Psoas muscle (tissue), 8 donors: ENCODE measurements around the gene RBMS2. TPM values are rescaled to one million over a fixed set of nuclear protein-coding genes. Genes with fewer than 3 reads are reported as not detected.

Experiments used
- ATAC-seq, 4 donors: fragments of 200-7000 bp; cut with Tn5 transposase; one replicate each; pipeline ENCODE4 v1.9.1; 2020; ENCODE audit warnings: moderate library complexity in 3 of 4, mild to moderate bottlenecking in 2 of 4
- DNase-seq, 2 donors: peaks; one replicate each; pipeline ENCODE4 v3.0.0-alpha.2; 2020
- H3K27ac ChIP-seq: fragments of 200-600 bp; one replicate; pipeline ENCODE4 v1.8.0; 2022
- H3K27me3 ChIP-seq, 3 donors: fragments of 200-600 bp in 1 of 3; one replicate each; pipeline versions ENCODE4 v1.6.1 to v1.8.0; 2013 to 2022; ENCODE audit warnings: low read length in 2 of 3, mild to moderate bottlenecking in 2 of 3, moderate library complexity in 1 of 3; ENCODE audit not compliant: insufficient read depth in 3 of 3
- H3K36me3 ChIP-seq, 2 donors: fragments of 200-600 bp in 1 of 2; one replicate each; pipeline versions ENCODE4 v1.6.1 to v1.8.0; 2013 to 2022; ENCODE audit warnings: low read depth in 1 of 2, mild to moderate bottlenecking in 1 of 2, moderate library complexity in 1 of 2; ENCODE audit not compliant: insufficient read depth in 1 of 2
- H3K4me1 ChIP-seq: fragments of 200-600 bp; one replicate; pipeline ENCODE4 v1.8.0; 2022
- H3K4me3 ChIP-seq: fragments of 200-600 bp; one replicate; pipeline ENCODE4 v1.8.0; 2022; ENCODE audit warnings: mild to moderate bottlenecking
- H3K9me3 ChIP-seq: fragments of 200-600 bp; one replicate; pipeline ENCODE4 v1.8.0; 2022
- CTCF ChIP-seq: fragments of 200-600 bp; IDR thresholded peaks from one replicate; pipeline ENCODE4 v1.8.0; 2022; ENCODE audit warnings: antibody characterized with exemption
- WGBS, 3 donors: extraction: QIAGEN DNeasy Blood & Tissue Kit; methylation state at CpG; one replicate each; pipeline versions ENCODE4 v1.1.6 to v1.1.7; 2013; 5-methylcytosine and 5-hydroxymethylcytosine counted together
- intact Hi-C, 2 donors: fragments of 100-400 bp; cut with DNase I; formaldehyde crosslinking; loops; one replicate each; pipeline versions ENCODE4 v1.11.0 to v1.14.2; 2022
- polyA plus RNA-seq, 3 donors: library from polyadenylated mRNA; stranded (reverse); fragments of 200-250 nt; gene quantifications; one replicate each; pipeline ENCODE4 v1.2.3, GENCODE V29; 2013
- total RNA-seq, 4 donors: library from RNA; stranded (reverse); fragmentation: NEBNext Ultra II Directional in 2 of 4; extraction: Animal tissue kit (Norgen Biotek cat#: 25700) in 2 of 4; gene quantifications; one replicate each; pipeline versions ENCODE4 v1.2.1 to v1.2.4, GENCODE V29; 2021 to 2023
- donor health status: healthy with polysubstance abuse.
- donor health status: DM: no; HTN: no; CAD: no; lungs with moderate emphysema.
- donor health status: Bipolar disorder and iron deficiency.
- donor health status: healthy.
- donor health status: DM: yes; HTN: yes; CAD: no.
- donor health status: DM: no; HTN: no; CAD: no.
- donor health status: DM: no; HTN: no; CAD: no.
- donor health status: DM: yes; HTN: yes; CAD: no.

Gene RBMS2
- total and polyA plus RNA-seq, 7 donors = 3.0 to 20.5 (median 11.8) TPM

GRCh38 chr12:56635806-56636674 lies 114.4 kb downstream of the RBMS2 start:
- TF ChIP-seq CTCF = no peak
- peak; percentile 76 to 87 (median 84) for ATAC-seq
- 1 to 3% (median 1%) methylated on average over 19 to 20 of the region's 20 CpGs for WGBS, 3 donors
- Histone ChIP-seq H3K4me3 (peak overlapping the region; percentile 77), H3K9me3 (no peaks in the 10 kb centered on the region), H3K36me3 (peaks cover 11 to 39% of the 10 kb centered on the region in 2 donors), H3K4me1 (peaks cover 48% of the 10 kb centered on the region), H3K27ac (peak overlapping the region; percentile 90), H3K27me3 (no peaks in the 10 kb centered on the region)
- peak; percentile 89 to 92 for DNase-seq
- intact Hi-C loops = loop anchor here (2.0 to 5.0 kb wide), 2 partner anchors 86 to 119 kb away; no protein-coding TSS in a partner anchor

GRCh38 chr12:56636675-56637540 lies 115.3 kb downstream of the RBMS2 start:
- peaks cover 45% of the 10 kb centered on the region for H3K4me1 ChIP-seq
- H3K36me3 ChIP-seq = peaks cover 14 to 48% of the 10 kb centered on the region in 2 donors
- H3K4me3 ChIP-seq = peak overlapping the region; percentile 77
- intact Hi-C loops = loop anchor here (2.0 to 5.0 kb wide), 2 partner anchors 85 to 120 kb away; no protein-coding TSS in a partner anchor
- H3K27me3 ChIP-seq = no peaks in the 10 kb centered on the region
- peak overlapping the region; percentile 90 for H3K27ac ChIP-seq
- WGBS, 3 donors = 1 to 2% (median 2%) methylated on average over 12 of the region's 12 CpGs
- TF ChIP-seq CTCF = peak; percentile 56
- ATAC-seq = peak; percentile 80 to 82 (median 81)
- H3K9me3 ChIP-seq = no peaks in the 10 kb centered on the region
- DNase-seq = peak; percentile 99

- peak overlapping the region; percentile 77 for H3K4me3 ChIP-seq
- 46 to 54% (median 51%) methylated on average over 2 of the region's 2 CpGs for WGBS, 3 donors
- DNase-seq (no peak), ATAC-seq (no peak)
- intact Hi-C loops = loop anchor here (2.0 to 5.0 kb wide), 2 partner anchors 85 to 121 kb away; no protein-coding TSS in a partner anchor
- no peaks in the 10 kb centered on the region for H3K9me3 ChIP-seq
- peaks cover 45% of the 10 kb centered on the region for H3K4me1 ChIP-seq
- peaks cover 20 to 55% of the 10 kb centered on the region in 2 donors for H3K36me3 ChIP-seq
- no peaks in the 10 kb centered on the region for H3K27me3 ChIP-seq
- H3K27ac ChIP-seq = peak overlapping the region; percentile 90
- TF ChIP-seq CTCF = no peak
Observed at GRCh38 chr12:56637621-56638020, 116.0 kb downstream of the RBMS2 start.

- DNase-seq = no peak
- ATAC-seq = no peak
- Histone ChIP-seq H3K4me3 (no peak overlapping the region), H3K4me1 (peaks cover 45% of the 10 kb centered on the region), H3K9me3 (no peaks in the 10 kb centered on the region), H3K27ac (no peak overlapping the region), H3K27me3 (no peaks in the 10 kb centered on the region), H3K36me3 (peaks cover 26 to 78% of the 10 kb centered on the region in 2 donors)
- 75 to 81% (median 76%) methylated on average over 6 of the region's 6 CpGs for WGBS, 3 donors
- TF ChIP-seq CTCF = no peak
- intact Hi-C loops = no loop called here
Observed at GRCh38 chr12:56641219-56641618, 119.6 kb downstream of the RBMS2 start.
